Tibial artery (tissue), 4 donors: ENCODE measurements around the gene RCSD1.

Experiments used
- DNase-seq, 2 donors: peaks; one replicate each; pipeline ENCODE4 v3.0.0-alpha.2; 2019
- H3K27ac ChIP-seq, 2 donors: fragments of 200-600 bp; sonication (generic) in 1 of 2; 1 replicate in 1 of 2; 2 replicates in 1 of 2; pipeline ENCODE4 v1.5.1; 2018 to 2019; ENCODE audit warnings: mild to moderate bottlenecking in 1 of 2
- H3K27me3 ChIP-seq, 2 donors: fragments of 200-600 bp; sonication (generic) in 1 of 2; one replicate each; pipeline versions ENCODE4 v1.5.1 to v1.6.0; 2016 to 2019
- H3K36me3 ChIP-seq, 3 donors: fragments of 200-600 bp; sonication (generic) in 2 of 3; one replicate each; pipeline ENCODE4 v1.5.1; 2016 to 2019; ENCODE audit warnings: mild to moderate bottlenecking in 2 of 3
- H3K4me1 ChIP-seq, 4 donors: fragments of 200-600 bp; sonication (generic) in 2 of 4; 1 replicate in 3 of 4; 2 replicates in 1 of 4; pipeline ENCODE4 v1.5.1; 2016 to 2019
- H3K4me3 ChIP-seq, 2 donors: fragments of 200-600 bp; sonication (generic) in 1 of 2; 1 replicate in 1 of 2; 2 replicates in 1 of 2; pipeline ENCODE4 v1.5.1; 2018 to 2019; ENCODE audit warnings: mild to moderate bottlenecking in 2 of 2
- H3K9me3 ChIP-seq, 3 donors: fragments of 200-600 bp; sonication (generic) in 1 of 3; one replicate each; pipeline ENCODE4 v1.5.1; 2016 to 2019
- intact Hi-C: fragments of 100-400 bp; cut with DNase I; formaldehyde crosslinking; loops from one replicate; pipeline ENCODE4 v1.15.0; 2023; ENCODE audit warnings: low total_unique reads
- TF ChIP-seq, protein P1 (sequence below), 2 experiments: fragments of 200-600 bp in 1 of 2; fragments of 450-650 bp in 1 of 2; IDR thresholded peaks; one replicate each; pipeline ENCODE4 v1.5.1; 2017 to 2019; ENCODE audit warnings: antibody characterized with exemption in 2 of 2, mild to moderate bottlenecking in 1 of 2, moderate library complexity in 1 of 2

Gene RCSD1

DNA sequence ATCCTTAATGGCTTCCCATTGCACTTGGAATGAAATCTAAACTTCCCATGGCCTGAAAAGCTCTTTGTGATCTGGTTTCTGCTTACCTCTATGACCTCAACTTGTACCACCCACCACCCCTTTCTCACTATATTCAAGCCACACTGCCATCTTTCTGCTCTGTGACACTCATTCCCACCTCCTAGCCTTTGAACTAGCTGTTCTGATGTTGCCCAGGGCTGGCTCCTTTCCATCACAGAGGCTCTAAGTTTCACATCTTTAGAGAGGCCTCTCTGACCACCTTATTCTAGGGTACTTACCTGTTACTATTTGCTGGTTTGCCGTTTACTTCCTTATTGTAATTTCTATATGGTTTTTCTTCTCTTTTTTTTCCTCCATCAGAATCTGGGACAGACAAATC lies 96.0 kb downstream of the RCSD1 start:
- TF ChIP-seq, protein P1, sequence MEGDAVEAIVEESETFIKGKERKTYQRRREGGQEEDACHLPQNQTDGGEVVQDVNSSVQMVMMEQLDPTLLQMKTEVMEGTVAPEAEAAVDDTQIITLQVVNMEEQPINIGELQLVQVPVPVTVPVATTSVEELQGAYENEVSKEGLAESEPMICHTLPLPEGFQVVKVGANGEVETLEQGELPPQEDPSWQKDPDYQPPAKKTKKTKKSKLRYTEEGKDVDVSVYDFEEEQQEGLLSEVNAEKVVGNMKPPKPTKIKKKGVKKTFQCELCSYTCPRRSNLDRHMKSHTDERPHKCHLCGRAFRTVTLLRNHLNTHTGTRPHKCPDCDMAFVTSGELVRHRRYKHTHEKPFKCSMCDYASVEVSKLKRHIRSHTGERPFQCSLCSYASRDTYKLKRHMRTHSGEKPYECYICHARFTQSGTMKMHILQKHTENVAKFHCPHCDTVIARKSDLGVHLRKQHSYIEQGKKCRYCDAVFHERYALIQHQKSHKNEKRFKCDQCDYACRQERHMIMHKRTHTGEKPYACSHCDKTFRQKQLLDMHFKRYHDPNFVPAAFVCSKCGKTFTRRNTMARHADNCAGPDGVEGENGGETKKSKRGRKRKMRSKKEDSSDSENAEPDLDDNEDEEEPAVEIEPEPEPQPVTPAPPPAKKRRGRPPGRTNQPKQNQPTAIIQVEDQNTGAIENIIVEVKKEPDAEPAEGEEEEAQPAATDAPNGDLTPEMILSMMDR (IDR thresholded peaks at IDR 0.05) = no peak
- peaks cover 0 to 10% (median 0%) of the 10 kb centered on the region in 3 donors for H3K36me3 ChIP-seq
- H3K4me3 ChIP-seq = no peak overlapping the region
- no peaks in the 10 kb centered on the region for H3K27me3 ChIP-seq
- H3K27ac ChIP-seq = no peak overlapping the region
- intact Hi-C loops = loop anchor here (10.0 kb wide), 2 partner anchors 209 to 359 kb away; partner anchors contain the start of genes DCAF6 and MPC2
- DNase-seq = no peak
- H3K9me3 ChIP-seq = no peaks in the 10 kb centered on the region
- peaks cover 0 to 55% (median 16%) of the 10 kb centered on the region in 4 donors for H3K4me1 ChIP-seq

GRCh38 chr1:167728818-167729410 lies 98.9 kb downstream of the RCSD1 start:
- TF ChIP-seq, protein P1 (IDR thresholded peaks at IDR 0.05) = no peak
- H3K27me3 ChIP-seq = no peaks in the 10 kb centered on the region
- no peak overlapping the region for H3K4me3 ChIP-seq
- peaks cover 0 to 40% (median 14%) of the 10 kb centered on the region in 4 donors for H3K4me1 ChIP-seq
- intact Hi-C loops = loop anchor here (10.0 kb wide), 2 partner anchors 206 to 356 kb away; partner anchors contain the start of genes DCAF6 and MPC2
- no peak overlapping the region for H3K27ac ChIP-seq
- H3K9me3 ChIP-seq = no peaks in the 10 kb centered on the region
- no peak for DNase-seq
- H3K36me3 ChIP-seq = peaks cover 0 to 10% (median 0%) of the 10 kb centered on the region in 3 donors

GRCh38 chr1:167734227-167734626 lies 104.2 kb downstream of the RCSD1 start:
- peaks cover 0 to 10% (median 5%) of the 10 kb centered on the region in 3 donors for H3K36me3 ChIP-seq
- intact Hi-C loops = no loop called here
- TF ChIP-seq, protein P1 (IDR thresholded peaks at IDR 0.05) = no peak
- peaks cover 0 to 5% (median 2%) of the 10 kb centered on the region in 4 donors for H3K4me1 ChIP-seq
- H3K9me3 ChIP-seq = no peaks in the 10 kb centered on the region
- H3K4me3 ChIP-seq = no peak overlapping the region
- H3K27me3 ChIP-seq = no peaks in the 10 kb centered on the region
- no peak for DNase-seq
- no peak overlapping the region for H3K27ac ChIP-seq

GRCh38 chr1:167734841-167735240 lies 104.8 kb downstream of the RCSD1 start:
- TF ChIP-seq, protein P1 (IDR thresholded peaks at IDR 0.05) = no peak
- Histone ChIP-seq H3K27me3 (no peaks in the 10 kb centered on the region), H3K4me3 (no peak overlapping the region), H3K27ac (no peak overlapping the region), H3K36me3 (peaks cover 0 to 10% (median 5%) of the 10 kb centered on the region in 3 donors), H3K9me3 (no peaks in the 10 kb centered on the region), H3K4me1 (peaks cover 0 to 5% (median 2%) of the 10 kb centered on the region in 4 donors)
- no peak for DNase-seq
- intact Hi-C loops = no loop called here

DNA sequence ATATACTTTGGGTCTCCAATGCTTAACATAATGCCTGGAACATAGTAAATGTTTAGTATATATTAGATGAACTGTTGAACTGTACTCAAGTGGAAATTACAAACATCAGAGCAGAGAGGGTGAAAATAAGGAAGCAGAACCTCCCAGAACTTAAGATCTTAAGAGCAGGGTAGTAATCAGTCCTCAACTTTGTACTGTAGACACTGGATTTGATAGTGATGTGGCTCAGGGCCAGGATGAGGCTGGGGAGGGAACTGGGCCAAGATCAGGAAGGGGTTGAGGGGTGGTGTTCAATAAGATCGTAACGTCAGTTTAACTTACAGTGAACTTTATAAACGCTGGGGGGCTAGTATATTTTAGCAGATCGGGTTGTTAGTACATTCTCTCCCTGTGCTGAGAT lies 107.1 kb downstream of the RCSD1 start:
- Histone ChIP-seq H3K9me3 (no peaks in the 10 kb centered on the region), H3K27ac (no peak overlapping the region), H3K4me1 (peaks cover 0 to 7% (median 3%) of the 10 kb centered on the region in 4 donors), H3K27me3 (no peaks in the 10 kb centered on the region), H3K36me3 (peaks cover 0 to 5% (median 0%) of the 10 kb centered on the region in 3 donors), H3K4me3 (no peak overlapping the region)
- DNase-seq = no peak
- TF ChIP-seq, protein P1 (IDR thresholded peaks at IDR 0.05) = no peak
- intact Hi-C loops = no loop called here
